ENCODE data around the gene PPEF1.
"Not testable (repeated sequence)": the region's sequence is repeated elsewhere in the genome, so short reads cannot be mapped to it uniquely, and the experiment has no call there.

PPEF1 gene

GRCh38 chrX:18769812-18770573, 62.5 kb downstream of the PPEF1 start:
- H3K27ac ChIP-seq, result no peak overlapping the region
- DNase-seq (ENCODE audit: low read depth, low spot score), result no peak

- DNase-seq (ENCODE audit: low read depth, low spot score), result no peak
- H3K27ac ChIP-seq, result no peak overlapping the region
Measured at GRCh38 chrX:18789916-18790315, 82.5 kb downstream of the PPEF1 start.

GRCh38 chrX:18792828-18793227, 85.4 kb downstream of the PPEF1 start:
- no peak for DNase-seq (ENCODE audit: low read depth, low spot score)
- H3K27ac ChIP-seq, result no peak overlapping the region

GRCh38 chrX:18793601-18794089, 86.2 kb downstream of the PPEF1 start:
- DNase-seq (ENCODE audit: low read depth, low spot score), result peak; percentile 1

GRCh38 chrX:18797141-18797540, 89.7 kb downstream of the PPEF1 start:
- no peak overlapping the region for H3K27ac ChIP-seq
- DNase-seq (ENCODE audit: low read depth, low spot score), result no peak

More at GRCh38 chrX:18793601-18794089, 86.2 kb downstream of the PPEF1 start:
- H3K27ac ChIP-seq, result no peak overlapping the region

GRCh38 chrX:18799911-18800310, 92.5 kb downstream of the PPEF1 start:
- no peak for DNase-seq (ENCODE audit: low read depth, low spot score)
- no peak overlapping the region for H3K27ac ChIP-seq

- DNase-seq (ENCODE audit: low read depth, low spot score), result no peak
- H3K27ac ChIP-seq, result no peak overlapping the region
Measured at GRCh38 chrX:18809641-18810040, 102.2 kb downstream of the PPEF1 start.

GRCh38 chrX:18810416-18810815, 103.0 kb downstream of the PPEF1 start:
- DNase-seq (ENCODE audit: low read depth, low spot score), result no peak
- no peak overlapping the region for H3K27ac ChIP-seq

- DNase-seq (ENCODE audit: low read depth, low spot score), result no peak
- no peak overlapping the region for H3K27ac ChIP-seq
Measured at GRCh38 chrX:18825375-18825774, 117.9 kb downstream of the PPEF1 start.

- no peak for DNase-seq (ENCODE audit: low read depth, low spot score)
Measured at GRCh38 chrX:18828832-18829404, 121.5 kb downstream of the PPEF1 start.

DNA sequence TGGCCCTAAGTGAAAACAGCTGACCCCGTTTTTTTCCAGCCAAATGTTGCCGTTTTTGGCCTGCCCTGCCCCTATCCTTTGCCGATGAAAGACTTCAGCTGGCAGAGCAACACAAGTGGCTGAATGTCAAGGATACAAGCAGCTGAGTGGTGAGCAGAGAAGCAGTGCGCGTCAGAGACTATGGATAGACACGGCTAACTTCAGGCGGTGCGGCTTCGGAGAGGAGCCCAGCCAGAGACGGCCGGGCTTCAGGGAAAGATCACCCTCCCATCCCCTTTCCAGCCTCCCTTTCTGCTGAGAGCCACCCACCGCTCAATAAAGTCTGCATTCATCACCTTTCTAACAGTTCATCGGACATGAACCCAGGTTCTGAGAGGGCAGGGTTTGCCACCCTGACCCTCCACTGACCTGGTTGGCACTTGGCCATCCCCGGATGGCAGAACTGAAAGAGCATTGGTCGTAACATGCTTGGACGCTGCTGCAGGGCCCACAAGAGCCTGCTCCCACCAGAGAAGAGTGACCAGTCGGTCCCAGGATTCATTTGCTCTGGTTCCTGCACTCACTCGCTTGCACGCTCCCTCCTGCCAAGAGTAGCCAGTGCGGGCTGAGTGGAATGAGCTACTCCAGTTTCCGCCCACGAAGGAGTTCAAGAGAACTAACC, 125.8 kb downstream of the PPEF1 start:
- no peak for DNase-seq (ENCODE audit: low read depth, low spot score)
- no peak overlapping the region for H3K27ac ChIP-seq

More at GRCh38 chrX:18828832-18829404, 121.5 kb downstream of the PPEF1 start:
- H3K27ac ChIP-seq, result no peak overlapping the region

DNA sequence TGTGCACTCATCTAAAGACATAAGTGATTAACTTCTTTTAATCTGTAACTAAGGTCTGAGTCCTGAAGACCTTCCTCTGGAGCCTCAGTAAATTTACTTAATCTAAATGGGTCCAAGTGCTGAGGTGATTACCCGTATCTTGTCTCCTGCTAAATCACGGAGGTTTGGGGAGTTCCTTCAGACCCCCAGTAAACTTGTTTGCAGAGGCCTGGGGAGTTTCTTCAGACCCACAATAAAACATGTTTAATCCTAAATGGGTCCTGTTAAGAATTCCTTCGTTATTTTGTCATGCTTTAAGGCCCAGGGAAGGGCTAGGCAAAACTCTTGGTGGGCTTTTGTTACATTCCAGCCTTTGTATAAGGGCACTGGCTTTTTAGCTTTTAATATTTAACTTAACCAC, 140.5 kb downstream of the PPEF1 start:
- not testable (repeated sequence) for H3K27ac ChIP-seq; DNase-seq (ENCODE audit: low read depth, low spot score)

DNA sequence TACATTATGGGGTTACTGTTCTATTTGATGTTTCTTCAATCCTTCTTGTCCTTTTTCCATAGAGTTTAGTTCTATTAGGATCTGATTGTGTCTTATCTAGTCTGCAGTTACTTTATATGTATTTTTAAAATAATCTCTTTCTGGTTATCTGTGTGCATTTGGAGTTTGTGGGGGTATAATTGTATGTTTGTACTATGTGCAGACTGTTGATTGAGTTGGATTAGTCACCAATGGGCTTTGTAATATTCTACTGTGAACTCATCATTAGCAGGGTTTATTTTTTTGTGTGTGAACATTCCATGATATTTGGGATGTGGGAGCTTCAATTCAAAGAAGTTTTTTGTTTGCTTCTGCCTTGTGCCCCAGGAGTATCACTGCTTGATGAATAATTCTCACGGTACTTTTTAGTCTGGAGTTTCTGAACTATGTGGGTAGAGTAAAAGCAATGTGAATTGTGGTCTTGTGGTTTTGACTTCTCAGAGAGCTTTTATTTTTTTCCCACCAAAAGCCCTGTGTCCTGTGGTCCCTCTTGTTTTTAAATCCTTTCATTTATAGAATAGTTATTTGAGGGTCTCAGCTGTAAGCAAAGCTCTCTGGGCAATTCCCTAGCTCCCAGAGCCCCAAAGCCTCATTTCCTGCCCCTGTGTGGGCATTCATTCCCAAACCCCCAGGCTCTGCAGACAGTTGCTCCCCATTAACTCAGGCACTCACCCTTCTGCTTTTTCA, 148.6 kb downstream of the PPEF1 start:
- no peak for DNase-seq (ENCODE audit: low read depth, low spot score)
- H3K27ac ChIP-seq, result no peak overlapping the region

- no peak overlapping the region for H3K27ac ChIP-seq
- no peak for DNase-seq (ENCODE audit: low read depth, low spot score)
Measured at GRCh38 chrX:18856645-18856997, 149.2 kb downstream of the PPEF1 start.

- DNase-seq (ENCODE audit: low read depth, low spot score), result no peak
- H3K27ac ChIP-seq, result no peak overlapping the region
Measured at GRCh38 chrX:18861511-18861910, 154.1 kb downstream of the PPEF1 start.

GRCh38 chrX:18864390-18864920, 157.0 kb downstream of the PPEF1 start:
- no peak overlapping the region for H3K27ac ChIP-seq
- no peak for DNase-seq (ENCODE audit: low read depth, low spot score)

- no peak overlapping the region for H3K27ac ChIP-seq
- no peak for DNase-seq (ENCODE audit: low read depth, low spot score)
Measured at GRCh38 chrX:18871161-18871890, 163.9 kb downstream of the PPEF1 start.

- no peak overlapping the region for H3K27ac ChIP-seq
- no peak for DNase-seq (ENCODE audit: low read depth, low spot score)
Measured at GRCh38 chrX:18871970-18872369, 164.5 kb downstream of the PPEF1 start.

- no peak for DNase-seq (ENCODE audit: low read depth, low spot score)
- H3K27ac ChIP-seq, result no peak overlapping the region
Measured at GRCh38 chrX:18872621-18873020, 165.2 kb downstream of the PPEF1 start.
